ENCODE results near the gene NHLRC4. TPM values are rescaled to one million over a fixed set of nuclear protein-coding genes. Genes with fewer than 3 reads are reported as not detected.
A peak's percentile ranks its signal among the peaks of the same experiment; 100 is the strongest.

NHLRC4 gene
- total and polyA plus RNA-seq, 2 of the 13 experiments (the other 11 are each of a cell fraction or from before 2014, with no cell fraction given): 0.40 to 0.59 TPM

DNA sequence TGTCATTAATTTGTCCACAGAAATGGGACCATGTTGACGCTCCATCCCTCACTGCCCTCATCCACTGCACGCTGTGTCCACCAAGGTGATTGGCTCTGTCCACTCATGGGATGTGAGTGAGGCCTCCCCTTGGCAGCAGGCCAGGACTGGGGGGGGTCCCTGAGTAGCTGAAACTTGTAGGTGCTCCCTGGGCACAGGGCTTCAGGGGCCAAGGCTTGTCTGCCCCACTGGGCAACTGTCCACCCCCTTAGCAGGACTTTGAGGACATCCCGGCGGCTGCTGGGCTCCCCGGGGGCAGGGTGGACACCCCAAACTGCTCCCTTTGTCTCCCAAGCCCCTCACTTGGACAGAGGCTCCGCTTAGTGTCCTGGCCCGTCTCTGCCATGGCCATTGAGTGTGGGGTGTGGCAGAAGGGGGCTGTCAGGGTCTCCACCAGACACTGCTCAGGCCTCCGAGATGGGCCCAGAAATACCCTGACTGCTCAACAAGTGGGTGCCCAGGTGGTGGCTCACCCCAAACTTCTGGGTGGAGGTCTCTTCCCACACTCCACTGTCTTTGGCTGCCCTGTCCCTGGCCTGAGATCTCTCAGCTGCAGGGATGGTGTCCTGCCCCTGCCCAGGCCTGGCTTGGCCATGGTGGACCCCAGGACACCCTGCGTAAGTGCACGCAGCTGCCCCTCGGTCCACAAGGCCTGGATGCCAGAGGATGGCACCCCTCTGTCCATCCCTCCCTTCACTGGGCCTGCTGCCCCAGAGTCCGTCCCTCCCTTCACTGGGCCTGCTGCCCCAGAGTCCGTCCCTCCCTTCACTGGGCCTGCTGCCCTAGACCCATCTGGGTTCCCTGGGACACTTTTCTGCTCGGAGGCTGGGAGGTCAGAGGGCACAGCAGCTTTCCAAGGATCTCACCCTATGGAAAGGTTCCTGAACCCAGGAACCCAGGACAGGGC lies 20.1 kb downstream of the NHLRC4 start:
- Histone ChIP-seq H3K79me2 (ENCODE audit: insufficient read depth, low read length) (peaks cover 25% of the 10 kb centered on the region), H3K4me2 (ENCODE audit: low read depth, low read length) (peak overlapping the region; percentile 95), H3K36me3 (replicated peaks in 1 of 2; ENCODE audit: control insufficient read depth in 1 of 2, insufficient read depth in 2 of 2, low read length in 2 of 2) (no peaks in the 10 kb centered on the region), H4K20me1 (ENCODE audit: insufficient read depth, low read length) (peaks cover 14% of the 10 kb centered on the region; the same call in 1 of the 2 replicates), H2AFZ (ENCODE audit: low read length) (no peak overlapping the region), H3K9ac (ENCODE audit: insufficient read depth, low read depth, low read length) (no peak overlapping the region), H3K27ac (ENCODE audit: extremely low read length, insufficient read depth, low read length) (no peak overlapping the region), H3K27me3 (ENCODE audit: control insufficient read depth in 1 of 2, insufficient read depth in 2 of 2, low read length in 2 of 2) (no peaks in the 10 kb centered on the region), H3K4me3 (replicated peaks in 1 of 3; ENCODE audit: insufficient read depth in 1 of 3, low read depth in 2 of 3, low read length in 3 of 3) (0 out of 6 replicates have a peak overlapping the region, but pooled peaks of 1 of the 3 experiments have one; percentile 19), H3K4me1 (ENCODE audit: insufficient read depth, low read length) (peaks cover 47% of the 10 kb centered on the region), H3K9me3 (ENCODE audit: low read length) (no peaks in the 10 kb centered on the region)
- 85% methylated on average over 7 of the region's 14 CpGs for WGBS (ENCODE audit: low lambda C conversion rate)
- POLR2A ChIA-PET: interaction anchor here (1.0 kb wide), 2 partner anchors 28 to 42 kb away, joined by 3 read pairs; no protein-coding TSS in a partner anchor
- CTCF ChIA-PET (ENCODE audit: low intra/inter-chr PET ratio, low total read pairs): no interaction called here
- BruUV-seq (replicated peaks): no TSS peak
- ATAC-seq (no peak), FAIRE-seq (no peak), DNase-seq (ENCODE audit: low spot score) (no peak)
- intact Hi-C loops (cut with micrococcal nuclease; ENCODE audit: unreplicated experiment) (loop anchor here (10.0 kb wide), 1 partner anchor 58 kb away; the partner anchor contains the start of genes MCRIP2 and WDR90), in situ Hi-C loops (cut with HindIII; ENCODE audit: extremely low pct_ligation_motif_present, low pct_unique_long_range_greater_than_20kb) (no loop called here)
- TF ChIP-seq AKAP8 (CRISPR knock-in tag; IDR thresholded peaks at IDR 0.05): peak; percentile 59
- peak; percentile 68; the same call in 1 of the 2 replicates for TF ChIP-seq ZC3H4 (CRISPR knock-in tag; IDR thresholded peaks at IDR 0.05; ENCODE audit: borderline replicate concordance)
- TF ChIP-seq ZNF33A (CRISPR knock-in tag; IDR thresholded peaks at IDR 0.05; ENCODE audit: borderline replicate concordance): no peak
- 0 out of 2 replicates have a peak, but pooled peaks have one; percentile 40 for TF ChIP-seq NFE2L1 (CRISPR knock-in tag; IDR thresholded peaks at IDR 0.05; ENCODE audit: borderline replicate concordance)
- no peak for TF ChIP-seq ZNF138 (CRISPR knock-in tag; IDR thresholded peaks at IDR 0.05; ENCODE audit: low read depth)
- no peak for TF ChIP-seq ZNF317 (CRISPR knock-in tag; IDR thresholded peaks at IDR 0.05)
- peak; percentile 92 for TF ChIP-seq AGO2 (optimal IDR thresholded peaks at IDR 0.05; ENCODE audit: low read depth, low read length)
- no peak for TF ChIP-seq ZBTB7A (CRISPR knock-in tag; IDR thresholded peaks at IDR 0.05)
- 0 out of 2 replicates have a peak, but pooled peaks have one; percentile 9 for TF ChIP-seq ZNF746 (CRISPR knock-in tag; IDR thresholded peaks at IDR 0.05)
- TF ChIP-seq PHF8 (CRISPR knock-in tag; IDR thresholded peaks at IDR 0.05): no peak
- TF ChIP-seq POLR2AphosphoS5 (IDR thresholded peaks at IDR 0.05; ENCODE audit: low read depth, low read length): peak; percentile 23; the same call in 1 of the 2 replicates
- peak; percentile 41; the same call in 1 of the 2 replicates for TF ChIP-seq POGK (CRISPR knock-in tag; conservative IDR thresholded peaks at IDR 0.05)
- peak; percentile 44; the same call in 1 of the 2 replicates for TF ChIP-seq SAFB2 (CRISPR knock-in tag; IDR thresholded peaks at IDR 0.05; ENCODE audit: borderline replicate concordance, low read depth)
- TF ChIP-seq RAD21 (CRISPR knock-in tag; IDR thresholded peaks at IDR 0.05): no peak
- TF ChIP-seq, protein P1, sequence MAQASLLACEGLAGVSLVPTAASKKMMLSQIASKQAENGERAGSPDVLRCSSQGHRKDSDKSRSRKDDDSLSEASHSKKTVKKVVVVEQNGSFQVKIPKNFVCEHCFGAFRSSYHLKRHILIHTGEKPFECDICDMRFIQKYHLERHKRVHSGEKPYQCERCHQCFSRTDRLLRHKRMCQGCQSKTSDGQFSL (CRISPR knock-in tag; IDR thresholded peaks at IDR 0.05): peak; percentile 74
- TF ChIP-seq ZNF713 (CRISPR knock-in tag; IDR thresholded peaks at IDR 0.05): no peak
- TF ChIP-seq KDM4B (CRISPR knock-in tag; IDR thresholded peaks at IDR 0.05): no peak
- no peak for TF ChIP-seq SAP130 (CRISPR knock-in tag; IDR thresholded peaks at IDR 0.05; ENCODE audit: low read depth)
- no peak for TF ChIP-seq RAD51 (IDR thresholded peaks at IDR 0.05; ENCODE audit: borderline replicate concordance)
- peak; percentile 39 for TF ChIP-seq POLR2G (IDR thresholded peaks at IDR 0.05; ENCODE audit: low read depth, low read length)
